Erythroblast (primary cell): Measurements from ENCODE around the gene RETREG1.
"Not testable (repeated sequence)": the region's sequence is repeated elsewhere in the genome, so short reads cannot be mapped to it uniquely, and the experiment has no call there.

ENCODE experiments used
- DNase-seq, 2 experiments: peaks; one replicate each; lab custom pipeline; 2025; lab: John Stamatoyannopoulos, UW
- GATA1 ChIP-seq: IDR thresholded peaks from 2 replicates; pipeline ENCODE4 v1.6.1; 2011; ENCODE audit warnings: low read depth, mild to moderate bottlenecking, control low read depth, low read length, moderate library complexity
- POLR2A ChIP-seq: IDR thresholded peaks from 2 replicates; pipeline ENCODE4 v1.6.1; 2011; ENCODE audit warnings: mild to moderate bottlenecking, low read length

The RETREG1 gene

DNA sequence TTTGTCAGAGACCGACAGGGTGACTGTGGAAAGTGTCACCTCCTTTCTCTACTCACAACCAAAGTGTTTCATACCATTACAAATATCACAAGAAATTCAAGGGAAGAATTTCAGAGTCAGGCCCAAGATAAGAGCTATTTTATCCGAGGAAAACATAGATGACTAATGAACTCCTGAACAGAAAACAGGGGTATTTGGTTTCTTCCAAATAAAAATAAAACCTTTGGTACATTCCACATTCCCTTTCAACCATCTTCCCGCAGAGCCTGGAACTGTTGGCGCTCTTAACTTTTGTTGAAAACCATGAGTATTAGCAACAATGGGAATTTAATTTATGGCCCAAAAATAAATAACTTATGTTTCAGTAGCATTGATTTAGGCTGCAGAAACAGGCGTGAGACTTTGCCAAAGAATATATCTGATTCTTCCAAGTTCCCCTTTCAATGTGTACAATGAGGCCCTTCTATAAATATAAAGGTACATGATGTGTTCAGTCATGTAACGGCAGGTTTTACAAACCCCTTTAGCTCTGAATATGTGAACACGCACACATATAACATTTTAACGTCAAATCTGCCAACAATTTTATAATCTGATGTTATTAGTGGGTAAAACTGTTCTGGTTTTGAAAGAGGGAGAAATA is 69.5 kb downstream of the RETREG1 start:
- no peak for TF ChIP-seq GATA1
- TF ChIP-seq POLR2A: no peak
- DNase-seq: no peak

DNA sequence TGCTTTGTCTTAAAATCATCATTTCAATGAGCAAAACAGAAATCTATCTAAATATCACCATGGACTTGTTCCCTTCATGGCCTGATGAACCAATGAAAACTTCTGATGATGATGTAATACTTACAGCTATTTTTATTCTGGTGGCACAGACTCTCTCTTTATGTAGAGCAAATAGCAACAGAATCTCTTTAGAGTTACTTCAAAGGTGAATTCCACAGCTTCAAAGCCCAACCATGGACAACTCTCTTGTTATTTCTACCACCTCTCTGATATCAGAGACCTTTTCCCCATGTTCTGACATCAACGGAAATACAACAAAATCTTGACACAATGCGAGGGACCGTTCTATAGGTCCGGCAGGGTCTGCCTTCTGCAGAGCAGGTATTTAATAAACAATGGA is 70.1 kb downstream of the RETREG1 start:
- TF ChIP-seq POLR2A (no peak), GATA1 (no peak)
- DNase-seq: no peak

DNA sequence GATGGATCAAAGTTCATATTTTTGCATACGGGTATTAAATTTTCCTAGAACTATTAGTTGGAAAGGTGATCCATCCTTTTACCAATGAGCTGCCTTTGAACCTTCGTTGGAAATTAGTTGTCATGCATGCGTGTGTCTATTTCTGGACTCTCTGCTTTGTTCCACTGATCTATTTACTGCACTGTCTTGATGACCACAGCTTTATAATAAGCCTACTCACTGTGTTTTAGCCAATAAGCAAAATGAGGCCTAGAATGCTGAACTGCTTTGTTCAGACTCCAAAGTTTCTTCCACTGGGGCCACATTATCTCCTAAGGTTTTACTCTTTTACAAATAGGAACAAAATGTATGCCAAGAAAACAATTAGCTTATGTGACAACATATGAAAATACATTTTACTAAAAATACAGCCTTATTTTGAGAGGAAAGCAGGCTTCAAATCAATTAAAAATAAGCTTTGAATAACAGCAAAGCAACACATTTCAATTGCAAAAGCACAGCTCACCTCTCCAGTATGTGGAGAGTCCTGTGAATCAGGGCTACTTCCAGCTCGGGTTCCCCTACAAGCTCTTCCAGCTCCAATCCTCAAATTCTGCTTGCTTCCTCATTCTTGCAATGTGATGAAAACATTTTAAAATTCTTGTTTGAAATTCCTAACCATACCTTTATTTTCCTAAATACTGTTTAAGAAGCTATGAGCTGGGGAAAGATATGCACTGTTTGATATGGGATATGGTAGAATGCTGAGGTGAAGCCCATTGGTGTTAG is 72.0 kb downstream of the RETREG1 start:
- no peak for TF ChIP-seq POLR2A
- TF ChIP-seq GATA1: no peak
- no peak for DNase-seq

- not testable (repeated sequence) for DNase-seq
Observed at GRCh38 chr5:16543206-16543605, 73.6 kb downstream of the RETREG1 start.

- no peak for DNase-seq
- TF ChIP-seq POLR2A: no peak
- no peak for TF ChIP-seq GATA1
Observed at GRCh38 chr5:16542236-16542635, 74.6 kb downstream of the RETREG1 start.

GRCh38 chr5:16541592-16541991 is 75.2 kb downstream of the RETREG1 start:
- DNase-seq: not testable (repeated sequence)

DNA sequence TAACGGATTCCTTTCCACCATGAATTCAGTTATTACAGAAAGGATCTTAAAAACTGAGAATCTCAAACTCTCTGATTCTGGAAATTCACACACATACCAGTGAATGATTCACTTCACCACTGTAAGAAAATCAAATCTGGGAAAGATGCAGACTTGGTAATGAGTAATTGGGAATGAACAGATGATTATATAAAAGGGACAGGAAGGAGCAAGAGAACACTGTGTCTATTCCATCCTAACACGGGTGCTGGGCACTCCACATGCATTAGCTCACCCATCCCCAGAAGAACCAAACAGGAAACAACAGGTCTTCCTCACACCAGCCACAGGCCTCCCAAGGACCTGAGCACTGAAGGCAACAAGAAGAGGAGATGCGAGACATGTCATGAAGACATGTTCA is 76.4 kb downstream of the RETREG1 start:
- DNase-seq: no peak
- no peak for TF ChIP-seq POLR2A
- no peak for TF ChIP-seq GATA1

DNA sequence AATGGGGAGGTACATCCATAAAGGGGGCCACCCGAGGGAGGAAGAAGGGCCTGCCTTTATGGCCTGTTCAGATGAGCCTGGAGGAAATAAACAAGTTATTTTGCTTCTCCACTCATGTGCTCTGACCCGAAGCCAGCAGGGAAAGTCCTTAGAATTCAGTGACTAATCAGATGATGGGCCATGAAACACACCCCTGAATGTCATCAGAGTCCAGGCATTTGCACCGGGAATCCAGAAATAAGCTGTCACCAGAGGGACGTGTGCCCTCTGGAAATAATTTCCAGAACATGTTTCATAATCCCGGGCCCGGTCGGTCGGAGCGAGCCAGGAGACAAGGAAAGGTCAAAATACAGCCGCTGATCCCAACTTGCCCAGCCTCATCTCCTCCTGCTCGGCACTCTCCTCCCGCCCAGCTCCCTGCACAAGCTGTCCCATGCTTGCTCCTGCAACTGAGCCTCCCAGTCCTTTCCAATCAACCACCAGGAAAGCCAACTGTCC is 77.6 kb downstream of the RETREG1 start:
- TF ChIP-seq GATA1 (no peak), POLR2A (no peak)
- no peak for DNase-seq

DNA sequence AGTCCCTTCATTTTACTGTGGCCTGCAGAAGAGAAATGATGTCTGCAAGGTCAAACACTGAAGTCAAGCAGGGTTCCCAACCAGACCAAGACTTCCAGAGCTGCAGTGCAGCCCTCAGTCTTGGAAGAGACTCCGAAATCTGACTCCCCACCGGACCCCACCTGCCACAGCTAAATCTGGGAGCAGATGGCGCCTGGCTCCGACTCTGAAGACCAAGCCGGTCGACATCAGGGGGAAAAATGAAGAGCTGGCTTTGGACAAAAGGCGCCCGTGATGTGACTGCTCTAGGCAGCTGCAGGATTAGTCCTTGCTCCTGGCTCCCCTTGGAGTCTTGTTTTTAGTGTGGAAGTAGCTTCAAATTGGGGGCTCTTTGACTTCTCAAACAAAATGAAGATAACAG is 78.8 kb downstream of the RETREG1 start:
- TF ChIP-seq GATA1 (no peak), POLR2A (no peak)

GRCh38 chr5:16536818-16537217 is 80.0 kb downstream of the RETREG1 start:
- no peak for DNase-seq
- TF ChIP-seq POLR2A: no peak

More for the DNA sequence above, 78.8 kb downstream of the RETREG1 start:
- no peak for DNase-seq

DNA sequence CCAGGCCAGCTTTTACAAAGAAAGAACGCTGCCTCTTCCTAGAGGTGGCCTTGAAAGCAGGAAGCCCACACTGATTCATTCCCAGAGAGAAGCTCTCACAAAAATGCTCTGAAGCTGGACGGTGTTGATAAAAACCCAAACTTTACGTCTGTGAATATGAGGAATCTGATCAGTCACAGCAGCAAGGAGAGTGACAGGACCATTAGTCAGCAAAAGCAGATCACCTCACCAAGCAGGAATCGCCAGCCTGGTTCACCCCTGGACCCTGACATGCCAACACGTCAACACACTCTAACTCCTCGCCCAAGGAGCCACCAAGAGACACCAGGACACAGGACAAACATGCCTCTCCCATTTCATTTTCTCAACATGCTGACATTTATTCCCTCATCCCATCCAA is 80.6 kb downstream of the RETREG1 start:
- TF ChIP-seq POLR2A (no peak), GATA1 (no peak)
- DNase-seq: no peak

- TF ChIP-seq POLR2A (no peak), GATA1 (no peak)
- DNase-seq: no peak
Observed at GRCh38 chr5:16534280-16534679, 82.5 kb downstream of the RETREG1 start.

- no peak for DNase-seq
- TF ChIP-seq POLR2A (no peak), GATA1 (no peak)
Observed at GRCh38 chr5:16531063-16531648, 85.6 kb downstream of the RETREG1 start.

DNA sequence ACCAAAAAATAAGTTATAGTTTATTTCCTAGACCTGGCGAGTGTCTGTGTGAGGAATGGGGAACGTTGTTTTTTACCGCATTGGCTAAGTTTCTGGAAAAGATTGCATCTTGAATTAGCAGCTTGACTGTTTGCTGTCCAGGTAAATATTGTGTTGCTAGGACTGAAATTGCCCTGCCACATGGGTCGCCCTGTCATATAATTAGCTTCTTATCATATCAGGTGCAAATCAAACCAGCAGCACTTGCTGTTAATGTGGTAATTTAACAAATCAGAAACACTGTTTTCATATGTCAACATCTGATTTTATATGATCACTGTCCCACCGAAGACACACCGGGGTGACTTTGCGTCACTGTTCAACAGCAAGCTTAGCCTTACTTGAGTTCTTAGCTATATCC is 87.5 kb downstream of the RETREG1 start:
- no peak for DNase-seq
- TF ChIP-seq POLR2A: no peak
- TF ChIP-seq GATA1: no peak

DNA sequence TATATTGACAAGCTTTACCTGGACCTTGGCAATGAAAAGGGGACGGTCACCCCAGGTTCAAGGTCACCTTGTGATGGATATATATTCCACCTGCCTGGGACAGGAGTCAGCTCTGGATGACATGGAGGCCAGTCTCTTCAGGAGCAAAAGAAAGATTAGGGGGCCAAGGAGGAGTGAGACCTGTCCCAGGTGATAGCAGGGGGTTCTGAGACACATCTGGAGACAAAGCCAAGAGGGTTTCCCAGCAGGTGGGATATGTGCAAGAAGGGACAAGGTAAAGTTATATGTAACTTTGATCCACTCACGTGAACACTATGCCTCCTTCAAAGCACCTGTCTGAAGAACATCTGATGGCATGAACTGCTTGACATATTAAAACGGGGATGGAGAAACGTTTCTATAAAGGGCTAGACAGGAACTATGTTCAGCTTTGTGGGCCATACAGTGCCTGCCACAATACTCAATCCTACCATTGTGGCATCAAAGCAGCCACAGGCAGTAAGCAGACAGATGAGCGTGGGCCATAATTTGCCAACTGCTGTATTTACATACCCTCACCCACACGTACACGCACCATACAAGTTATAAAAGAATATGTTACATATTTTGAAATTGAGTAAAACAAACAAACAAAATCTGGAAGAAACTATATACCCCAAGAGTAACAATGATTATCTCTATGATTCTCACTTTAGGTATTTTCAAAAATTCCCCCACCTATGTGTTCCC is 88.3 kb downstream of the RETREG1 start:
- TF ChIP-seq POLR2A: no peak
- TF ChIP-seq GATA1: no peak
- DNase-seq: no peak
